ENCODE results near the gene ASAH2.

The ASAH2 gene

GRCh38 chr10:50221470-50221869 is 29.8 kb downstream of the ASAH2 start:
- no peak for TF ChIP-seq CTCF (IDR thresholded peaks at IDR 0.05; ENCODE audit: borderline replicate concordance, insufficient read depth, low read depth, low read length)
- H3K4me3 ChIP-seq (ENCODE audit: low read depth, low read length), result no peak overlapping the region

- H3K4me3 ChIP-seq (ENCODE audit: low read depth, low read length), result no peak overlapping the region
- TF ChIP-seq CTCF (IDR thresholded peaks at IDR 0.05; ENCODE audit: borderline replicate concordance, insufficient read depth, low read depth, low read length), result no peak
These were observed 31.7 kb downstream of the ASAH2 start for GRCh38 chr10:50219646-50220045.

- no peak for TF ChIP-seq CTCF (IDR thresholded peaks at IDR 0.05; ENCODE audit: borderline replicate concordance, insufficient read depth, low read depth, low read length)
- no peak overlapping the region for H3K4me3 ChIP-seq (ENCODE audit: low read depth, low read length)
These were observed 32.1 kb downstream of the ASAH2 start for GRCh38 chr10:50219200-50219599.

- no peak for TF ChIP-seq CTCF (IDR thresholded peaks at IDR 0.05; ENCODE audit: borderline replicate concordance, insufficient read depth, low read depth, low read length)
- no peak overlapping the region for H3K4me3 ChIP-seq (ENCODE audit: low read depth, low read length)
These were observed 34.4 kb downstream of the ASAH2 start for GRCh38 chr10:50216894-50217293.

DNA sequence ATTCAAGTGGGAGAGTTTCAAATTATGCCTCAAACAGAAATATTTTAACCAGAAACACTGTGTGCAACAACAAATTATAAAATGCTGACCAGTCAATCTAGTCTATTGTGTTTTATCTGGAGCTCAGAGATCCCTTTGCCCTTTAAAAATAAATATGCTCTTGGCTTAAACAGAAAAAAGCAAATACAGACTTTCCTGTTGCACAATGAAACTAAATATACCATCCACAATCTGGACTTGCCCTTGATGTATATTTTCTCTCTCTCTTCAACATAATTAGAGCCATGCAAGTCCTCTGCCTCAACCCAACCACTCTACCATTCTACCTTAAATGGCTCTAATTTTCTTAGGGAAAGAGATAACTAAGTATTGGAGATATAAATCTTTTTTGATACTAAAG is 34.9 kb downstream of the ASAH2 start:
- H3K4me3 ChIP-seq (ENCODE audit: low read depth, low read length), result no peak overlapping the region
- no peak for TF ChIP-seq CTCF (IDR thresholded peaks at IDR 0.05; ENCODE audit: borderline replicate concordance, insufficient read depth, low read depth, low read length)

- no peak for TF ChIP-seq CTCF (IDR thresholded peaks at IDR 0.05; ENCODE audit: borderline replicate concordance, insufficient read depth, low read depth, low read length)
- H3K4me3 ChIP-seq (ENCODE audit: low read depth, low read length), result no peak overlapping the region
These were observed 39.6 kb downstream of the ASAH2 start for GRCh38 chr10:50211670-50212069.

- H3K4me3 ChIP-seq (ENCODE audit: low read depth, low read length), result no peak overlapping the region
- no peak for TF ChIP-seq CTCF (IDR thresholded peaks at IDR 0.05; ENCODE audit: borderline replicate concordance, insufficient read depth, low read depth, low read length)
These were observed 40.4 kb downstream of the ASAH2 start for GRCh38 chr10:50210876-50211275.

Measured in GM12875 (cell line).